IMR-90 (cell line): ENCODE results near the gene GNAI3. TPM values are rescaled to one million over a fixed set of nuclear protein-coding genes. Genes with fewer than 3 reads are reported as not detected.

Source experiments
- ATAC-seq: fragments of 200-7000 bp; cut with Tn5 transposase; 2 replicates; pipeline ENCODE4 v1.9.1; 2020; ENCODE audit warnings: low read depth, mild to moderate bottlenecking, moderate library complexity
- BruUV-seq: library from RNA; stranded (reverse); fragments of 400-500 nt; replicated peaks from 2 replicates; lab custom pipeline; 2021; lab: Mats Ljungman, UMichigan
- CTCF ChIA-PET: fragments of 300-600 bp; formaldehyde crosslinking; extraction: SDS; loops from one replicate; lab custom pipeline; 2021; ENCODE audit warnings: antibody characterized with exemption; lab: Yijun Ruan, JAX
- POLR2A ChIA-PET: fragments of 300-600 bp; sonication (Branson Sonifier 250); formaldehyde crosslinking; loops from one replicate; lab custom pipeline; 2022; ENCODE audit warnings: antibody characterized with exemption; ENCODE audit not compliant: unreplicated experiment; lab: Charles Lee
- DNase-seq: peaks from one replicate; pipeline ENCODE4 v3.0.0; 2013
- H2AFZ ChIP-seq: replicated peaks from 2 replicates; pipeline ENCODE3; 2013; ENCODE audit warnings: low read length, mild to moderate bottlenecking; ENCODE audit not compliant: poor library complexity
- H2AK5ac ChIP-seq: 2 replicates; pipeline ENCODE4 v1.6.1; 2013; ENCODE audit warnings: low read depth, low read length, inconsistent platforms
- H2AK9ac ChIP-seq: replicated peaks from 2 replicates; pipeline ENCODE3; 2013; ENCODE audit warnings: mild to moderate bottlenecking, low read depth, low read length, moderate library complexity; ENCODE audit not compliant: poor library complexity
- H2BK120ac ChIP-seq: 2 replicates; pipeline ENCODE4 v1.6.1; 2013; ENCODE audit warnings: low read depth, low read length, inconsistent platforms
- H2BK15ac ChIP-seq: 3 replicates; pipeline ENCODE4 v1.6.1; 2013; ENCODE audit warnings: low read depth, low read length, inconsistent platforms
- H2BK20ac ChIP-seq: 2 replicates; pipeline ENCODE4 v1.6.1; 2013; ENCODE audit warnings: low read depth, mild to moderate bottlenecking, inconsistent platforms, low read length, moderate library complexity
- H2BK5ac ChIP-seq: 2 replicates; pipeline ENCODE4 v1.6.1; 2013; ENCODE audit warnings: mild to moderate bottlenecking, low read depth, low read length, inconsistent platforms; ENCODE audit not compliant: poor library complexity, severe bottlenecking
- H3K14ac ChIP-seq: replicated peaks from 2 replicates; pipeline ENCODE4 v1.6.1; 2013; ENCODE audit warnings: low read depth, low read length, inconsistent platforms
- H3K18ac ChIP-seq: 2 replicates; pipeline ENCODE4 v1.6.1; 2013; ENCODE audit warnings: low read depth, low read length, control low read depth
- H3K23ac ChIP-seq: 2 replicates; pipeline ENCODE4 v1.6.1; 2013; ENCODE audit warnings: low read depth, low read length, inconsistent platforms
- H3K27ac ChIP-seq: 2 replicates; pipeline ENCODE4 v1.5.1; 2013; ENCODE audit warnings: mild to moderate bottlenecking, control low read depth, low read length; ENCODE audit not compliant: insufficient read depth
- H3K27me3 ChIP-seq: 2 replicates; pipeline ENCODE4 v1.6.1; 2013; ENCODE audit warnings: low read length; ENCODE audit not compliant: control insufficient read depth, insufficient read depth
- H3K36me3 ChIP-seq: 2 replicates; pipeline ENCODE4 v1.6.1; 2013; ENCODE audit warnings: low read length, mixed read lengths; ENCODE audit not compliant: control insufficient read depth, insufficient read depth
- H3K4ac ChIP-seq: 2 replicates; pipeline ENCODE4 v1.6.1; 2013; ENCODE audit warnings: low read depth, low read length, inconsistent platforms
- H3K4me1 ChIP-seq: 2 replicates; pipeline ENCODE4 v1.6.1; 2013; ENCODE audit warnings: low read length, mixed read lengths; ENCODE audit not compliant: control insufficient read depth, insufficient read depth
- H3K4me2 ChIP-seq: 2 replicates; pipeline ENCODE4 v1.6.1; 2013; ENCODE audit warnings: low read depth, mild to moderate bottlenecking, control low read depth, low read length, moderate library complexity
- H3K4me3 ChIP-seq: 2 replicates; pipeline ENCODE4 v1.5.1; 2013; ENCODE audit warnings: low read depth, mild to moderate bottlenecking, control low read depth, low read length, moderate library complexity; ENCODE audit not compliant: insufficient read depth
- H3K56ac ChIP-seq: 2 replicates; pipeline ENCODE4 v1.6.1; 2013; ENCODE audit warnings: low read length, inconsistent platforms; ENCODE audit not compliant: insufficient read depth; ENCODE audit errors: extremely low read depth
- H3K79me1 ChIP-seq, 2 experiments: 2 replicates each; pipeline ENCODE4 v1.6.1; 2013; ENCODE audit warnings: low read length in 2 of 2, inconsistent platforms in 1 of 2, low read depth in 1 of 2
- H3K9ac ChIP-seq: 2 replicates; pipeline ENCODE4 v1.6.1; 2013; ENCODE audit warnings: low read depth, low read length, control low read depth
- H3K9me1 ChIP-seq: 2 replicates; pipeline ENCODE4 v1.6.1; 2013; ENCODE audit warnings: low read length, inconsistent platforms; ENCODE audit not compliant: insufficient read depth
- H3K9me3 ChIP-seq: 2 replicates; pipeline ENCODE4 v1.6.1; 2013; ENCODE audit warnings: low read length; ENCODE audit not compliant: control insufficient read depth, insufficient read depth
- H4K20me1 ChIP-seq: 2 replicates; pipeline ENCODE4 v1.6.1; 2013; ENCODE audit warnings: low read length, inconsistent platforms; ENCODE audit not compliant: insufficient read depth
- H4K5ac ChIP-seq: 2 replicates; pipeline ENCODE4 v1.6.1; 2013; ENCODE audit warnings: mild to moderate bottlenecking, low read depth, low read length, control low read depth
- H4K8ac ChIP-seq, 2 experiments: 2 replicates each; pipeline ENCODE4 v1.6.1; 2013; ENCODE audit warnings: low read depth in 2 of 2, low read length in 2 of 2, control low read depth in 1 of 2, inconsistent platforms in 1 of 2
- H4K91ac ChIP-seq: 2 replicates; pipeline ENCODE4 v1.6.1; 2013; ENCODE audit warnings: low read depth, low read length, inconsistent platforms; ENCODE audit not compliant: insufficient read depth
- CEBPB ChIP-seq: IDR thresholded peaks from 2 replicates; pipeline ENCODE4 v1.6.1; 2012; ENCODE audit warnings: low read depth, low read length, improper control_type of control experiment
- NFE2L2 ChIP-seq: fragments of 150-350 bp; IDR thresholded peaks from 2 replicates; pipeline ENCODE4 v1.6.1; 2016; ENCODE audit warnings: low read depth, mild to moderate bottlenecking, low read length
- WGBS, 2 experiments: methylation state at CpG; one replicate each; pipeline versions ENCODE4 v1.1.5 to v1.1.7; 2013; ENCODE audit warnings: missing lambda C conversion rate in 2 of 2; ENCODE audit not compliant: insufficient read length in 1 of 2; ENCODE audit errors: extremely low coverage in 2 of 2; 5-methylcytosine and 5-hydroxymethylcytosine counted together
- dilution Hi-C: fragments of 300-500 bp; cut with HindIII; formaldehyde crosslinking; loops from one replicate; pipeline ENCODE4 v1.14.3; 2018; ENCODE audit warnings: low sequenced_read_pairs; ENCODE audit not compliant: unreplicated experiment
- in situ Hi-C: fragments of 300-500 bp; cut with MboI; formaldehyde crosslinking; loops from 3 replicates; pipeline ENCODE4 v1.14.3; 2019; ENCODE audit warnings: low sequenced_read_pairs, inconsistent platforms, mixed read lengths
- intact Hi-C: fragments of 100-400 bp; cut with micrococcal nuclease; formaldehyde crosslinking; loops from 2 replicates; pipeline ENCODE4 v1.10.0; 2022
- polyA plus RNA-seq, 3 experiments: library from polyadenylated mRNA; depleted of rRNA; stranded (reverse); fragments of >200 nt; gene quantifications; 2 replicates each; pipeline ENCODE4 v1.2.3, GENCODE V29; 2012; ENCODE audit warnings: low replicate concordance in 1 of 3
- total RNA-seq: library from RNA; depleted of rRNA; stranded (reverse); fragments of >200 nt; gene quantifications from 2 replicates; pipeline ENCODE4 v1.2.3, GENCODE V29; 2012

The GNAI3 gene
- total and polyA plus RNA-seq, 2 of the 4 experiments (the other 2 are of a cell fraction), result 5.9 to 14.9 TPM

DNA sequence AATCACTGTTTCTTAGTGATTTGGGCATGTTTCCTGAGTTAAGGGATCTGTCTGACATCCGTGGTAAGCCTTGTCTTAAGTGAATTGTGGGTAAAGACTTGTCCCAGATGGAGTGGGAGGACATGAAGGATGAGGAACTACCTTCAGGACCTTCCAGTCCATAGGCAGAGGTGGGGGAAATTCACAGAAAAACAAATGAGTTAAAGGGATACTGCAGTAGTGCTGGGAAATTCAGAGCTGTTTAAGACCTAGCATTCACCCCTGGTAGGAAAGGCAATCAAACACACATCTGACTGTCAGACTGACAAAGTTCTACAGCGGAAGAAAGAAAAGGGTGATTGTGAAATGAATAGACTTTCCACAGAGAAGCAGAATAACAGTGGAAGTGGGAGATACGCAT lies 68.0 kb downstream of the GNAI3 start:
- no peak overlapping the region for H3K4me2 ChIP-seq
- H4K8ac ChIP-seq, result peak overlapping the region; percentile 63 to 86; a peak in 3 of 4 replicates
- H3K14ac ChIP-seq, result peak overlapping the region; percentile 85
- no peak for DNase-seq
- intact Hi-C loops (no loop called here), dilution Hi-C loops (no loop called here), in situ Hi-C loops (no loop called here)
- peaks cover 5% of the 10 kb centered on the region for H4K20me1 ChIP-seq
- CTCF ChIA-PET, result no interaction called here
- H4K91ac ChIP-seq, result peak overlapping the region; percentile 81
- H2BK15ac ChIP-seq, result peak overlapping the region; percentile 80; the same call in 2 of the 3 replicates
- H3K9me3 ChIP-seq, result no peaks in the 10 kb centered on the region
- H3K27ac ChIP-seq, result no peak overlapping the region
- peaks cover 50% of the 10 kb centered on the region for H3K9me1 ChIP-seq
- no peak overlapping the region for H3K56ac ChIP-seq
- peak overlapping the region; percentile 74 for H2AK5ac ChIP-seq
- peak overlapping the region; percentile 81 for H2BK120ac ChIP-seq
- H3K36me3 ChIP-seq, result no peaks in the 10 kb centered on the region
- POLR2A ChIA-PET, result no interaction called here
- ATAC-seq, result no peak
- peak overlapping the region; percentile 90 for H2BK5ac ChIP-seq
- H4K5ac ChIP-seq, result peak overlapping the region; percentile 87; the same call in 1 of the 2 replicates
- H3K27me3 ChIP-seq, result no peaks in the 10 kb centered on the region
- peaks cover 16 to 69% of the 10 kb centered on the region in 2 experiments; a peak in 3 of 4 replicates for H3K79me1 ChIP-seq
- H3K23ac ChIP-seq, result peak overlapping the region; percentile 55
- H3K18ac ChIP-seq, result peak overlapping the region; percentile 22; the same call in 1 of the 2 replicates
- no peak overlapping the region for H2AFZ ChIP-seq
- BruUV-seq, result no TSS peak
- H2AK9ac ChIP-seq, result no peak overlapping the region
- TF ChIP-seq CEBPB, result 0 out of 2 replicates have a peak, but pooled peaks have one; percentile 38
- TF ChIP-seq NFE2L2, result no peak
- H3K4me1 ChIP-seq, result peaks cover 29% of the 10 kb centered on the region
- WGBS, 2 experiments, result 60% methylated on average over 1 of the region's 3 CpGs; no CpG with 5 or more reads in 1 of the 2 experiments
- H2BK20ac ChIP-seq, result peak overlapping the region; percentile 83
- no peak overlapping the region for H3K4me3 ChIP-seq
- H3K9ac ChIP-seq, result no peak overlapping the region
- peak overlapping the region; percentile 88 for H3K4ac ChIP-seq
